PFSK-1 (cell line): ENCODE data around the gene FOXC1.

ENCODE experiments used
- FOXP2 ChIP-seq: optimal IDR thresholded peaks from 2 replicates; pipeline ENCODE3; 2011; ENCODE audit warnings: borderline replicate concordance, control low read depth, inconsistent platforms; ENCODE audit not compliant: insufficient read depth; ENCODE audit errors: extremely low read length, extremely low read depth
- POLR2AphosphoS5 ChIP-seq: IDR thresholded peaks from 2 replicates; pipeline ENCODE4 v1.6.1; 2012; ENCODE audit warnings: low read depth, mild to moderate bottlenecking, control low read depth, low read length, moderate library complexity
- REST ChIP-seq, 2 experiments: IDR thresholded peaks; 2 replicates each; pipeline versions ENCODE4 v1.6.1 to v1.8.0; 2011 to 2012; ENCODE audit warnings: low read depth in 2 of 2, low read length in 2 of 2, control low read depth in 1 of 2, inconsistent platforms in 1 of 2, mild to moderate bottlenecking in 1 of 2, moderate library complexity in 1 of 2; ENCODE audit not compliant: insufficient read depth in 1 of 2
- SIN3A ChIP-seq: IDR thresholded peaks from 2 replicates; pipeline ENCODE4 v1.6.1; 2012; ENCODE audit warnings: mild to moderate bottlenecking, low read length, moderate library complexity, borderline replicate concordance; ENCODE audit not compliant: insufficient read depth
- TAF1 ChIP-seq: IDR thresholded peaks from 2 replicates; pipeline ENCODE4 v1.6.1; 2012; ENCODE audit warnings: low read length, control low read depth, borderline replicate concordance; ENCODE audit not compliant: insufficient read depth

The FOXC1 gene

GRCh38 chr6:1608222-1609040, 1.3 kb upstream of the FOXC1 start:
- TF ChIP-seq SIN3A, result no peak
- TF ChIP-seq FOXP2, result no peak
- TF ChIP-seq TAF1, result no peak
- TF ChIP-seq POLR2AphosphoS5, result no peak
- TF ChIP-seq REST (IDR thresholded peaks at IDR 0.05; ENCODE audit: insufficient read depth in 1 of 2, low read depth in 2 of 2, low read length in 2 of 2), result no peak

GRCh38 chr6:1609041-1609647, 571 bp upstream of the FOXC1 start:
- TF ChIP-seq FOXP2, result peak; percentile 5
- no peak for TF ChIP-seq POLR2AphosphoS5

- no peak for TF ChIP-seq SIN3A
These were observed 994 bp downstream of the FOXC1 start for GRCh38 chr6:1610497-1611321.

GRCh38 chr6:1611322-1611571, 1.5 kb downstream of the FOXC1 start:
- TF ChIP-seq SIN3A (no peak), FOXP2 (no peak), POLR2AphosphoS5 (no peak), REST (IDR thresholded peaks at IDR 0.05; ENCODE audit: insufficient read depth in 1 of 2, low read depth in 2 of 2, low read length in 2 of 2) (no peak), TAF1 (no peak)

GRCh38 chr6:1611572-1612298, 2.0 kb downstream of the FOXC1 start:
- TF ChIP-seq TAF1, result no peak
- no peak for TF ChIP-seq POLR2AphosphoS5
- no peak for TF ChIP-seq SIN3A
- no peak for TF ChIP-seq REST (IDR thresholded peaks at IDR 0.05; ENCODE audit: insufficient read depth in 1 of 2, low read depth in 2 of 2, low read length in 2 of 2)
